Chondrocyte (in vitro differentiated cells): Measurements from ENCODE around the gene MPHOSPH6. TPM values are rescaled to one million over a fixed set of nuclear protein-coding genes. Genes with fewer than 3 reads are reported as not detected.

Experiments
- DNase-seq: peaks from one replicate; pipeline ENCODE4 v3.0.0; 2021; ENCODE audit warnings: mixed read lengths, low spot score
- H3K27ac Mint-ChIP-seq: one replicate; pipeline ENCODE4 v1.8.0; 2021; ENCODE audit warnings: mild to moderate bottlenecking, moderate library complexity, mixed read lengths; ENCODE audit not compliant: unreplicated experiment
- H3K27me3 Mint-ChIP-seq: 2 replicates; pipeline ENCODE4 v1.8.0; 2021; ENCODE audit warnings: low read depth, mixed read lengths
- H3K36me3 Mint-ChIP-seq: 2 replicates; pipeline ENCODE4 v1.8.0; 2021; ENCODE audit warnings: low read depth, mixed read lengths
- H3K4me1 Mint-ChIP-seq: 2 replicates; pipeline ENCODE4 v1.8.0; 2021; ENCODE audit warnings: low read depth, mild to moderate bottlenecking, mixed read lengths
- H3K4me3 Mint-ChIP-seq: one replicate; pipeline ENCODE4 v1.8.0; 2021; ENCODE audit warnings: mild to moderate bottlenecking, moderate library complexity, mixed read lengths; ENCODE audit not compliant: unreplicated experiment
- H3K9me3 Mint-ChIP-seq: 2 replicates; pipeline ENCODE4 v1.8.0; 2021; ENCODE audit warnings: low read depth, mixed read lengths
- total RNA-seq: library from RNA; stranded (reverse); gene quantifications from 3 replicates; pipeline ENCODE4 v1.2.1, GENCODE V29; 2021
- TF ChIP-seq, protein P1 (sequence below): fragments of 200-600 bp; sonication (generic); IDR thresholded peaks from 2 replicates; pipeline ENCODE4 v1.5.0; 2021; ENCODE audit warnings: antibody characterized with exemption, mild to moderate bottlenecking, moderate library complexity

MPHOSPH6 gene
- total RNA-seq, 1 donor from 2014 or later, result 14.6 TPM

GRCh38 chr16:82157534-82157812 lies 12.6 kb downstream of the MPHOSPH6 start:
- TF ChIP-seq, protein P1, sequence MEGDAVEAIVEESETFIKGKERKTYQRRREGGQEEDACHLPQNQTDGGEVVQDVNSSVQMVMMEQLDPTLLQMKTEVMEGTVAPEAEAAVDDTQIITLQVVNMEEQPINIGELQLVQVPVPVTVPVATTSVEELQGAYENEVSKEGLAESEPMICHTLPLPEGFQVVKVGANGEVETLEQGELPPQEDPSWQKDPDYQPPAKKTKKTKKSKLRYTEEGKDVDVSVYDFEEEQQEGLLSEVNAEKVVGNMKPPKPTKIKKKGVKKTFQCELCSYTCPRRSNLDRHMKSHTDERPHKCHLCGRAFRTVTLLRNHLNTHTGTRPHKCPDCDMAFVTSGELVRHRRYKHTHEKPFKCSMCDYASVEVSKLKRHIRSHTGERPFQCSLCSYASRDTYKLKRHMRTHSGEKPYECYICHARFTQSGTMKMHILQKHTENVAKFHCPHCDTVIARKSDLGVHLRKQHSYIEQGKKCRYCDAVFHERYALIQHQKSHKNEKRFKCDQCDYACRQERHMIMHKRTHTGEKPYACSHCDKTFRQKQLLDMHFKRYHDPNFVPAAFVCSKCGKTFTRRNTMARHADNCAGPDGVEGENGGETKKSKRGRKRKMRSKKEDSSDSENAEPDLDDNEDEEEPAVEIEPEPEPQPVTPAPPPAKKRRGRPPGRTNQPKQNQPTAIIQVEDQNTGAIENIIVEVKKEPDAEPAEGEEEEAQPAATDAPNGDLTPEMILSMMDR, result no peak
- H3K4me3 Mint-ChIP-seq, result no peak overlapping the region
- H3K4me1 Mint-ChIP-seq, result peaks cover 10% of the 10 kb centered on the region
- H3K27ac Mint-ChIP-seq, result peak overlapping the region; percentile 49
- peaks cover 7% of the 10 kb centered on the region for H3K9me3 Mint-ChIP-seq
- peaks cover 19% of the 10 kb centered on the region for H3K36me3 Mint-ChIP-seq
- DNase-seq, result no peak
- no peaks in the 10 kb centered on the region for H3K27me3 Mint-ChIP-seq

DNA sequence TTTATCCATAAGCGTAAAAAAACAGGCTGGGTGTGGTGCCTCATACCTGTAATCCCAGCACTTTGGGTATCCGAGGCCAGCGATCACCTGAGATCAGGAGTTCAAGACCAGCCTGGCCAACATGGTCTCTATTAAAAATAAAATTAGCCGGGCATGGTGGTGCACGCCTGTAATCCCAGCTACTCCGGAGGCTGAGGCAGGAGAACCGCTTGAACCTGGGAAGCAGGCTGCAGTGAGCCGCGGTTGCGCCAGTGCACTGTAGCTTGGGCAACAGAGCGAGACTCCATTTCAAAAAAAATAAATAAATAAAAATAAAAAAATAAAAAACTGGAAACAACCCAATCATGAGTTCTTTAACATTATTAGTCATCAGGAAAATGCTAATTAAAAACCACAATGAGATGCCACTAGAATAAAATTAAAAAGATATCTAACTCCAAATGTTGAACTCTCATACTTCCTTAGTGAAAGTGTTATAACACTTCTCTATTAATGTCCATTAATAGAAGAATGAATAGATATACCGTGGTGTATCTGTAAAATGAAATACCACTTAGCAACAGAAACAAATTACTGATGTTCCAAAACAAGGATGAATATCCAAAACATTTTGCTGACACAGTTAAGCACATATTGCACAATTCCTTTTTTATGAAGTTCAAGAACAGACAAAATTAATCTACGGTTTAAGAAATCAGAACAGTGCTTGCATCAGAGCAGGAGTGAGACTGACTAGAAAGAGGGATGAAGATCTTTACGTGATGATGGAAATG lies 13.1 kb downstream of the MPHOSPH6 start:
- no peak overlapping the region for H3K27ac Mint-ChIP-seq
- no peak overlapping the region for H3K4me3 Mint-ChIP-seq
- TF ChIP-seq, protein P1, result no peak
- no peak for DNase-seq
- H3K4me1 Mint-ChIP-seq, result peaks cover 10% of the 10 kb centered on the region
- H3K9me3 Mint-ChIP-seq, result peaks cover 7% of the 10 kb centered on the region
- no peaks in the 10 kb centered on the region for H3K27me3 Mint-ChIP-seq
- peaks cover 18% of the 10 kb centered on the region for H3K36me3 Mint-ChIP-seq

- H3K36me3 Mint-ChIP-seq, result peaks cover 17% of the 10 kb centered on the region
- peaks cover 7% of the 10 kb centered on the region for H3K9me3 Mint-ChIP-seq
- TF ChIP-seq, protein P1, result no peak
- no peaks in the 10 kb centered on the region for H3K27me3 Mint-ChIP-seq
- H3K27ac Mint-ChIP-seq, result no peak overlapping the region
- DNase-seq, result no peak
- peaks cover 6% of the 10 kb centered on the region for H3K4me1 Mint-ChIP-seq
- no peak overlapping the region for H3K4me3 Mint-ChIP-seq
These were observed 17.3 kb downstream of the MPHOSPH6 start for GRCh38 chr16:82152641-82153112.

GRCh38 chr16:82152196-82152595 lies 17.8 kb downstream of the MPHOSPH6 start:
- peaks cover 7% of the 10 kb centered on the region for H3K9me3 Mint-ChIP-seq
- H3K36me3 Mint-ChIP-seq, result peaks cover 21% of the 10 kb centered on the region
- peaks cover 2% of the 10 kb centered on the region for H3K4me1 Mint-ChIP-seq
- no peaks in the 10 kb centered on the region for H3K27me3 Mint-ChIP-seq
- TF ChIP-seq, protein P1, result no peak
- no peak for DNase-seq
- H3K27ac Mint-ChIP-seq, result no peak overlapping the region
- H3K4me3 Mint-ChIP-seq, result no peak overlapping the region

DNA sequence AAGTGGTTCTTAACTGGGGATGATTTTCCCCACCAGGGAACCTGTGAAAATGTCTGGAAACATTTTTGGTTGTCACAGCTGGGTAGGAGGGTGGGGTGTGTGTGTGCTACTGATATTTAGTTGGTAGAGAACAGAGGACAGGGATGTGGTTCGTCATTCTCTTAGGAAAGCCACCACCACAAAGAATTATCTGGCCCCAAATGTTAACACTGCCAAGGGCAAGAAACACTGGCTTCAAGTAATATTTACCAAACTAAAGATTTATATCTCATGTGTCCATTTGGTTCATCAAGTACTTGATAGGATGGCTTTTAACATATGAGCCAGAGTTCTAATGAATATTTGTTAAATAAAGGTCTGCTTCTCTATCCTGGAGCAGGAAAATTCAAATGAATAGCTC lies 19.5 kb downstream of the MPHOSPH6 start:
- TF ChIP-seq, protein P1, result no peak
- H3K4me1 Mint-ChIP-seq, result no peaks in the 10 kb centered on the region

More for the DNA sequence above, 19.5 kb downstream of the MPHOSPH6 start:
- Mint-ChIP-seq H3K4me3 (no peak overlapping the region), H3K9me3 (peaks cover 7% of the 10 kb centered on the region), H3K36me3 (peaks cover 25% of the 10 kb centered on the region), H3K27ac (no peak overlapping the region), H3K27me3 (no peaks in the 10 kb centered on the region)
- DNase-seq, result no peak
